Large intestine (tissue), 3 donors: ENCODE results near the gene TXNDC2. TPM values are rescaled to one million over a fixed set of nuclear protein-coding genes. Genes with fewer than 3 reads are reported as not detected.
"Not testable (repeated sequence)": the region's sequence is repeated elsewhere in the genome, so short reads cannot be mapped to it uniquely, and the experiment has no call there.

ENCODE experiments used
- DNase-seq, 2 donors: peaks; one replicate each; pipeline versions ENCODE4 v3.0.0 to v3.0.0-alpha.2; 2013
- H3K27ac ChIP-seq: one replicate; pipeline ENCODE4 v1.5.1; 2013; ENCODE audit warnings: low read length
- H3K27me3 ChIP-seq: 2 replicates; pipeline ENCODE4 v1.6.1; 2013; ENCODE audit warnings: low read length; ENCODE audit not compliant: control insufficient read depth, insufficient read depth
- H3K36me3 ChIP-seq: 2 replicates; pipeline ENCODE4 v1.6.1; 2013; ENCODE audit warnings: low read length; ENCODE audit not compliant: control insufficient read depth, insufficient read depth
- H3K4me1 ChIP-seq: one replicate; pipeline ENCODE4 v1.6.1; 2013; ENCODE audit warnings: low read length; ENCODE audit not compliant: control insufficient read depth, insufficient read depth
- H3K4me3 ChIP-seq: one replicate; pipeline ENCODE4 v1.5.1; 2013; ENCODE audit warnings: low read length
- H3K9me3 ChIP-seq: one replicate; pipeline ENCODE4 v1.6.1; 2013; ENCODE audit warnings: mild to moderate bottlenecking, low read depth, low read length, moderate library complexity; ENCODE audit not compliant: control insufficient read depth
- WGBS: methylation state at CpG from one replicate; pipeline ENCODE4 v1.1.5; 2013; ENCODE audit warnings: low lambda C conversion rate; ENCODE audit not compliant: insufficient coverage; 5-methylcytosine and 5-hydroxymethylcytosine counted together
- polyA plus RNA-seq: library from polyadenylated mRNA; unstranded; fragments of 120-200 nt; gene quantifications from one replicate; pipeline ENCODE4 v1.2.1, GENCODE V29; 2013

TXNDC2 gene
- polyA plus RNA-seq, 1 donor: 0.03 TPM

GRCh38 chr18:9912285-9912684, 26.5 kb downstream of the TXNDC2 start:
- H3K9me3 ChIP-seq, H3K27me3 ChIP-seq, DNase-seq, H3K36me3 ChIP-seq, H3K4me1 ChIP-seq, H3K27ac ChIP-seq, H3K4me3 ChIP-seq: not testable (repeated sequence)
- no CpG with 5 or more reads among the region's 1 CpG for whole genome bisulfite sequencing

DNA sequence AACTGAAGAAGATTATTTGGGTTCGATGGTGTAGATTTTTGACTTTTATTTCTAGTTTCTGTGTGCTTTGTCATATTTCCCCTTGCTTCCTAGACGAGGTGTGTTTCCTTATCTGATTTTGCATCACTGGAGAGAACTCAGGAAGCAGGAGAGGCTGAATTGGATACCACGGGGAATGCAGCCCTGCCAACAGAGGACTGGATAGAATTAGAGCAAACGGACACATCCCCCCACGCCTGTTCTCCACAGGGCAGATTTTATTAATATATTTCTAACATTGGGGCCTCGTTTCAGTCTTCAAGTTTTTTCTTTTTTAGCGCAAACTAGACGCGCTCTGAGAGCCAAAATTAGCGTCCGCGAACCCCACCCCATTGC, 27.4 kb downstream of the TXNDC2 start:
- no peak for DNase-seq
- peaks cover 10% of the 10 kb centered on the region for H3K4me1 ChIP-seq
- peak overlapping the region; percentile 71 for H3K4me3 ChIP-seq
- no peaks in the 10 kb centered on the region for H3K9me3 ChIP-seq
- no peaks in the 10 kb centered on the region for H3K36me3 ChIP-seq
- H3K27me3 ChIP-seq: no peaks in the 10 kb centered on the region
- peak overlapping the region; percentile 87 for H3K27ac ChIP-seq
- 0% methylated on average over 1 of the region's 12 CpGs for WGBS

DNA sequence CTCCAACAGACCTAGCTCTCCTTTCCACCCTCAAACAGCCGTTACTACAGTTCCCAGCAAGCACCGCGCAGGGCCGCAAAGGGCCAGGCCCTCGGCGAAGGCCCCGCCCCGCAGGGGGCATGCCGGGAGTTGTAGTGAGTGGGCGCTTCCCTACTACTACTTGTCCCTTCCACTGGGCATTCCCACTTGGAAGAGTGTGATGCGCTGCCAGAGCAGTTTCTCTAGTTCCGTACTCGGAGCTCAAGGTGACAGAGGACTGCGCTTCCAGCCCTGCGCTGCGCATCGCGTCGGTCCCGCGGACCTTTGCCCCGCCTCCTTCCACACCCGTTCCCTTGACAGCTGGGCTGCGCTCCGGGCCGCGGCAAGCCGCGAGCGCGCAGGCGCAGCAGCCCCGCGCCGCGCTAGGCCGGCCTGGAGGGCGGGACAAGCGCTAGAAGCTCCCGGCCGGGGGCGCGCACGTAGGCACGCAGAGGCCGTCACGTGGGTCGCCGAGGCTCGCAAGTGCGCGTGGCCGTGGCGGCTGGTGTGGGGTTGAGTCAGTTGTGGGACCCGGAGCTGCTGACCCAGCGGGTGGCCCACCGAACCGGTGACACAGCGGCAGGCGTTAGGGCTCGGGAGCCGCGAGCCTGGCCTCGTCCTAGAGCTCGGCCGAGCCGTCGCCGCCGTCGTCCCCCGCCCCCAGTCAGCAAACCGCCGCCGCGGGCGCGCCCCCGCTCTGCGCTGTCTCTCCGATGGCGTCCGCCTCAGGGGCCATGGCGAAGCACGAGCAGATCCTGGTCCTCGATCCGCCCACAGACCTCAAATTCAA, 28.0 kb downstream of the TXNDC2 start, which contains the start of gene VAPA:
Gene VAPA (plus strand): TSS at position 491 of the 808 bp plus-strand sequence. CDS start 241 bp downstream, at position 732.
- no peaks in the 10 kb centered on the region for H3K36me3 ChIP-seq
- peak within 1 kb of the TSS; percentile 71 for H3K4me3 ChIP-seq
- WGBS: no CpG with 5 or more reads among the region's 87 CpGs
- H3K27ac ChIP-seq: peak within 1 kb of the TSS; percentile 95
- no peaks in the 10 kb centered on the region for H3K9me3 ChIP-seq
- H3K27me3 ChIP-seq: no peaks in the 10 kb centered on the region
- H3K4me1 ChIP-seq: peaks cover 16% of the 10 kb centered on the region
- DNase-seq: peak; percentile 99

GRCh38 chr18:9914334-9914583, 28.5 kb downstream of the TXNDC2 start:
- H3K4me1 ChIP-seq: peaks cover 19% of the 10 kb centered on the region
- peak overlapping the region; percentile 80 for H3K27ac ChIP-seq
- no peaks in the 10 kb centered on the region for H3K9me3 ChIP-seq
- no peak for DNase-seq
- H3K36me3 ChIP-seq: no peaks in the 10 kb centered on the region
- no peaks in the 10 kb centered on the region for H3K27me3 ChIP-seq
- H3K4me3 ChIP-seq: peak overlapping the region; percentile 71
- no CpG with 5 or more reads among the region's 35 CpGs for WGBS

DNA sequence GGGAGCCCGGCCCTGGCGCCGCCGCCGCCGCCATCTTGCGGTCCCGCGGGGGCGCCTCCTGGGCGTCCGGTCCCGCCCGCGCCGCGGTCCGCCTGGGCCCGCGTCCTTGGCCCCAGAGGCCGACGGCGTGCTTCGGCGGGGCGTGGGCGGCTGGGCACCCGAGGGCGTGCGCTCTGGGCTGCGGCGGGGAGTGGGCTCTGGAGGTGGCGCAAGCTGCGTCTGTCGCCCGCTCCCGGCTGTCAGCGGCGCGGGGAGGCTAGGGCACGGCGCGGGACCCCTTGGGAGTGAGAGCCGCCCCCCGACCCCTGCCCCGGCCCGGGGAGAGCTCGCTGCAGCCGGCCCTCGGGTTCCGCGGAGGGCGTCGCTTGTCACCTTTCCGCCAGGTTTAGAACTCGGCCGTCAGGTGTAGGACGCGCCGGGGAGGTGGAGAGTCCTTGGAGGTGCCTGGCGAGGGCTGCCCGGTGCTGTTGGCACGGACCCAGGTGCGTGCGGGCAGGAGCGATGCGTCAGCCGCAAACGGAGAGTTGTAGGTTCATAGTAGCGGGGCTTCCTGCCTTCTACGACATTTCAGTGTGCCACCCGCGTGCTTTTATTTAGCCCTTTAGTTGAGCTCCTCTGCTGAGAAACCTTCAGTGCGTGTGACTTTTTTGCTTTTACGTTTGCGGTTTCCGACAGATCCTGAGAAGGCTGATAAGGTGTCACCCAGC, 29.0 kb downstream of the TXNDC2 start:
- WGBS: no CpG with 5 or more reads among the region's 77 CpGs
- Histone ChIP-seq H3K27me3 (no peaks in the 10 kb centered on the region), H3K4me3 (peak overlapping the region; percentile 70), H3K27ac (peak overlapping the region; percentile 95), H3K9me3 (no peaks in the 10 kb centered on the region), H3K4me1 (peaks cover 21% of the 10 kb centered on the region), H3K36me3 (no peaks in the 10 kb centered on the region)
- DNase-seq: peak; percentile 74 to 78

DNA sequence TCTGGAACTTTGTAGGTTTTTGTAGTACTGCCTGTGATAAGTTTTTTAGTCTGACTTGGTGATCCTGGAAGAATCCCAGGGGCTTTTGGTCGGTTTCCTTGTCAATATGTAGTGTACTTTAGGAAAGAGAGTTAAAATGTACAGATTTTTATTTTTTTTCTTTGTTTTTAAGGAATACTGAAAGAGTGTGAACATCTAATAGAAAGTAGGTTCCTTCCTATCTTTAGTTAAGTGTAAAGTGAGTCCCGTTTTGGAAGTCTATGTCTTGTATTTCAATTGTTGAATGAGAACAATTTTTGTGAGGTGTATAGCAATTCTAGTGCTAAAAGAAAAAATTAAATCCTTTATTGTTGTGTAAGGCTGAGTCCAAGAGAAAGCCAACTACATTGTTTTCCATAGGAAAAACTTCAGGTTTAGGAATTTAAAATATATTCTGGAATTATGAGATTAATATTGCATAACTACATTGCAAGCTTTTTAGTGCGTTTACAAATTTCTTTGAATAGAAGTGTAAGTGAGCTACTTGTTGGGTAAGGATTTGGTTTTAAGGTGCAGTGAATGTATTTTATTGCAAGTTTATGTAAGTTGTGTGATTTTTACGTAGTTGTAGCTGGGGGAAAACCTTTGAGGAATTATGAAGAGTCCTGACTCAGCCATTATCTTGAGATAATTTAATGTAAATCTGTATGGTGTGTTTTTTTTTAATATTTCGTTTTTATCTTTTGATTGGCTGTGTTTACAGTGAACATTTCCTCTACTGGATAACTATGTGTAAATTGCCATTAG, 29.7 kb downstream of the TXNDC2 start:
- no peaks in the 10 kb centered on the region for H3K27me3 ChIP-seq
- DNase-seq: no peak
- H3K36me3 ChIP-seq: no peaks in the 10 kb centered on the region
- peaks cover 26% of the 10 kb centered on the region for H3K4me1 ChIP-seq
- no peaks in the 10 kb centered on the region for H3K9me3 ChIP-seq
- H3K4me3 ChIP-seq: peak overlapping the region; percentile 70
- peak overlapping the region; percentile 95 for H3K27ac ChIP-seq
- no CpG with 5 or more reads among the region's 5 CpGs for WGBS

DNA sequence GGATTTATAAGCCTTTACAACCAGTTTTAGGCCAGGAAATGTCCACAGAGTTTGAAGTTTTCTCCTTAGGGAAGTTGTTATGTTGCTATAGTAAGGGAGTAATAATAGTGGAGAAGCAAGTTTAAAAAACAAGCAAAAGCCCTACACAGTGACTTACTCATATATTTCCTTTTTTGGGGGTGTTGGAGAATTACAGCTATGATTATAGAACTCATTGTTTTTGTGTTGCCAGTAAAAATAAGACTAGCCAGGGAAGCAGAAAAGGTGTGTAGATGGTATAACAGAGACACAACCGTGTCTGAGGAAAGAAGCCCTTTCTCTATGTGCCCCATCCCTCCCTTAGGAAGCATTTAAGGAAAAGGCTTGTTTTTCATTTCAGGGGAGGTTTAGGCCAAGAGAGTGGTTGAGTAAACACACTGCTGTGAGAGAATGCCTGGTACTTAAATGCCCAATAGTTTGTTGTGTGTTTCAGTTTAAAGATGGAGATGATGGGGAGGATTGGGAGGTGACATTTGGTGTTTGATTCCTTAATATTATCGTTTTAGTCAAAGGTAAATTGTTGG, 30.4 kb downstream of the TXNDC2 start:
- no CpG with 5 or more reads among the region's 2 CpGs for WGBS
- Histone ChIP-seq H3K4me1 (peaks cover 26% of the 10 kb centered on the region), H3K9me3 (no peaks in the 10 kb centered on the region), H3K4me3 (peak overlapping the region; percentile 70), H3K27me3 (no peaks in the 10 kb centered on the region), H3K36me3 (no peaks in the 10 kb centered on the region), H3K27ac (peak overlapping the region; percentile 95)
- peak in 1 of 2 donors; percentile 40 for DNase-seq

DNA sequence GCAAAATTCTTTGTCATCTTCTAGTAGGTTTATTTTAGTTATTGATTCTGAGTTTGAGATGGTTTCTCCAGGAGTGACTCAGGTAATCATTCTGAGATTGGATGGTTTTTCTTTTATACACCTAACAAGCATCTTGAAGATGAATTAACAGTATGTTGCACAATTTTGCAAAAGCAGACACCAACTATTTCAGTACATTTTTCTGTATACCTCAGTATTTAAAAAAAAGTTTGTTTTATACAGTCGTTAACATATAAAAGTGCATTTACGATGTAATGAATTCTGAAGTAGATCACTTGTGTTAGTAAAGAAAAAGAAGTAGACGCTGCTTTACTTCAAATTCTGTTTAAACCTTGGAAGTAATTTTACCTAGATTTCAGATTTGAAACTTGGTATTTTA, 31.0 kb downstream of the TXNDC2 start:
- no peak for DNase-seq
- H3K27ac ChIP-seq: peak overlapping the region; percentile 95
- no peaks in the 10 kb centered on the region for H3K27me3 ChIP-seq
- peaks cover 26% of the 10 kb centered on the region for H3K4me1 ChIP-seq
- peak overlapping the region; percentile 70 for H3K4me3 ChIP-seq
- WGBS: 100% methylated on average over 1 of the region's 3 CpGs
- peaks cover under 1% of the 10 kb centered on the region for H3K36me3 ChIP-seq
- no peaks in the 10 kb centered on the region for H3K9me3 ChIP-seq

DNA sequence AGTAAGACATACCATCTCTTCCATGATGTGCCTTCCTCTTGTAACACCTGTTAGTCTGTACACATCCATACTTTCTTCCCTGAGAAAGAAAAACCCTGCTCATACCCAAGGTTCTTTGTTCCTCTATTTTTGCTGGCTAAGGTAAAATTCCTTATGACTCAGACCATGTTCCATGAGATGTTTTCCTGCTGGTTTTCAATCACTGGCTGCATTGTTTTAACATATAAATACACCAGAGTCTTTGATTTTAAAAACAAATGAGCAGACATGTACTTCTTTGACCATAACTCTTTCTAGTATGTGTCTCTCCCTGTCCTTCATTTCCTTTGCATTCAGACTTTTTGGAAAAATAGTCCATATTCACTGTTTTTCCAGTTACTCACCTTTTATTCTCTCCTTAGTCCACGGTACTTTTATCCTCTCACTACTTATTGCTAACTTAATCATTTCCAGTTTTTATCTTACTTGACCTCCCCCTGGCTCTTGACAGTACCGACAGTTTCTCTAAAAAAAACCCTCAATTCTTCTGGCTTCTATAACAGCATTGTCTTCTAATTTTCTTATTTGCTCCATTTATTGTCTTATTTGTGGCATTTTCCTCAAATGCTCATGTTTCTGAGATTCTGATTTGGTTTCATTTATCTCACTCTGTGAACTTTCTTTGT, 32.4 kb downstream of the TXNDC2 start:
- DNase-seq: peak; percentile 7 to 38
- Histone ChIP-seq H3K4me3 (no peak overlapping the region), H3K27me3 (no peaks in the 10 kb centered on the region), H3K27ac (peak overlapping the region; percentile 43), H3K36me3 (peaks cover 3% of the 10 kb centered on the region), H3K9me3 (no peaks in the 10 kb centered on the region), H3K4me1 (peaks cover 26% of the 10 kb centered on the region)
- WGBS: 19% methylated on average over 2 of the region's 2 CpGs
